ENCODE data around the gene EFCAB8.
"Not testable (repeated sequence)": the region's sequence is repeated elsewhere in the genome, so short reads cannot be mapped to it uniquely, and the experiment has no call there.

EFCAB8 gene

GRCh38 chr20:32889281-32889680, 30.6 kb downstream of the EFCAB8 start:
- no peak for DNase-seq

- no peak for DNase-seq
These were observed 32.8 kb downstream of the EFCAB8 start for GRCh38 chr20:32891491-32891890.

- DNase-seq: no peak
These were observed 33.4 kb downstream of the EFCAB8 start for GRCh38 chr20:32891926-32892660.

GRCh38 chr20:32893263-32894025, 34.7 kb downstream of the EFCAB8 start:
- DNase-seq: no peak

GRCh38 chr20:32894026-32894483, 35.3 kb downstream of the EFCAB8 start:
- DNase-seq: peak in 1 of 2 donors; percentile 6

GRCh38 chr20:32894711-32895355, 36.1 kb downstream of the EFCAB8 start:
- DNase-seq: no peak

GRCh38 chr20:32896521-32897280, 38.0 kb downstream of the EFCAB8 start:
- DNase-seq: no peak

- DNase-seq: no peak
These were observed 40.0 kb downstream of the EFCAB8 start for GRCh38 chr20:32898729-32899128.

GRCh38 chr20:32902456-32903420, 44.0 kb downstream of the EFCAB8 start:
- DNase-seq: peak; percentile 65 to 76

GRCh38 chr20:32903666-32904175, 45.0 kb downstream of the EFCAB8 start:
- DNase-seq: no peak

- not testable (repeated sequence) for DNase-seq
These were observed 46.0 kb downstream of the EFCAB8 start for GRCh38 chr20:32904678-32905077.

GRCh38 chr20:32906200-32906599, 47.5 kb downstream of the EFCAB8 start:
- DNase-seq: no peak

GRCh38 chr20:32906871-32907495, 48.3 kb downstream of the EFCAB8 start:
- no peak for DNase-seq

GRCh38 chr20:32907886-32908285, 49.2 kb downstream of the EFCAB8 start:
- DNase-seq: no peak

GRCh38 chr20:32908334-32909292, 49.9 kb downstream of the EFCAB8 start:
- DNase-seq: no peak

GRCh38 chr20:32909451-32909850, 50.7 kb downstream of the EFCAB8 start:
- no peak for DNase-seq

- no peak for DNase-seq
These were observed 51.3 kb downstream of the EFCAB8 start for GRCh38 chr20:32909896-32910571.

GRCh38 chr20:32911355-32911754, 52.6 kb downstream of the EFCAB8 start:
- DNase-seq: no peak

- no peak for DNase-seq
These were observed 54.0 kb downstream of the EFCAB8 start for GRCh38 chr20:32912688-32913087.

Measured in CD4-positive, alpha-beta T cell treated with Interferon alpha-2 for 1 hour (primary cell).